Kidney epithelial cell (primary cell): ENCODE measurements around the gene ARHGAP31. TPM values are rescaled to one million over a fixed set of nuclear protein-coding genes. Genes with fewer than 3 reads are reported as not detected.

ENCODE experiments used
- DNase-seq: peaks from one replicate; pipeline ENCODE4 v3.0.0-alpha.2; 2010; ENCODE audit warnings: low read depth
- H3K27me3 ChIP-seq: 2 replicates; pipeline ENCODE4 v1.6.0; 2011; ENCODE audit warnings: low read length; ENCODE audit not compliant: control insufficient read depth, insufficient read depth
- H3K36me3 ChIP-seq: 2 replicates; pipeline ENCODE4 v1.5.1; 2011; ENCODE audit warnings: low read length; ENCODE audit not compliant: control insufficient read depth, insufficient read depth
- H3K4me3 ChIP-seq: 2 replicates; pipeline ENCODE4 v1.5.1; 2011; ENCODE audit warnings: low read depth, mild to moderate bottlenecking, control low read depth, low read length
- CTCF ChIP-seq: IDR thresholded peaks from 2 replicates; pipeline ENCODE4 v1.5.1; 2011; ENCODE audit warnings: mild to moderate bottlenecking, moderate library complexity, low read length, control low read depth, inconsistent platforms; ENCODE audit not compliant: insufficient read depth, poor library complexity, severe bottlenecking
- total RNA-seq: library from RNA; depleted of rRNA; stranded (reverse); fragments of >200 nt; gene quantifications from 2 replicates; pipeline ENCODE4 v1.2.3, GENCODE V29; 2015

Gene ARHGAP31
- total RNA-seq, 1 donor from 2014 or later: 18.5 TPM

DNA sequence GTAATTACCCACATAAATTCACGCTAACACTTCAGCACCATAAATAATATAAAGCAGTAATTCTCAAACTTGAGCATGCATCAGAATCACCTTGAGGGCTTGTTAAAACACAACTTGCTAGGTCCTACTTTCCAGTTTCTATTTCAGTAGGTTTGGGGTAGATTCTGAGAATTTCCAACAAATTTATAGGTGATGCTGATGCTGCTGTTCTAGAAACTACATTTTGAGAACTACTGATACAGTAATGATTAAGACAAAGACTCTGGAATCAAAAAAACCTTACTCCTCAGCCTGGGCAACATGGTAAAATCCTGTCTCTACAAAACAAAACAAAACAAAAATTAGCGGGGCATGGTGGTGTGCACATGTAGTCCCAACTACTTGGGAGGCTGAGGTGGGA, 150.4 kb downstream of the ARHGAP31 start:
- H3K36me3 ChIP-seq: no peaks in the 10 kb centered on the region
- TF ChIP-seq CTCF: no peak
- H3K27me3 ChIP-seq: no peaks in the 10 kb centered on the region
- no peak for DNase-seq
- H3K4me3 ChIP-seq: no peak overlapping the region

DNA sequence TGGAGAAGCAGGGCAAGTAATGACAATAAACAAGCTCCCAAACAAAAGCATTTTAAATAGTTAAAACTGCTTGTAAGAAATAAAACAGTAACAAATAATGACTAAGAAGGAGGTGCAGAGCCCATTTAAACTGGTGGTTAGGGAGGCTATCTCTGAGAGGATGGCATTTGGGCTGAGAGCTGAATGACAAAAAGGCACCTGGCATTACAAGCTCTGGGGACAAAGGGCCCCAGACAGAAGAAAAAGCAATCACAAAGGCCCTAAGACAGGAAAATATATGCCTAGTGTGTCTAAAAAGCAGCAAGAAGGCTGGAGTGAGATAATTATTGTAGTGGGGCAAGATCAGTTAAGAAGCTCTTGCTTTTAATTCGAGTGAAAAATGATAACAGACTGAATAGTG, 159.6 kb downstream of the ARHGAP31 start:
- no peaks in the 10 kb centered on the region for H3K36me3 ChIP-seq
- H3K27me3 ChIP-seq: no peaks in the 10 kb centered on the region
- no peak overlapping the region for H3K4me3 ChIP-seq
- no peak for TF ChIP-seq CTCF
- no peak for DNase-seq

GRCh38 chr3:119456469-119456868, 162.3 kb downstream of the ARHGAP31 start:
- Histone ChIP-seq H3K36me3 (no peaks in the 10 kb centered on the region), H3K27me3 (no peaks in the 10 kb centered on the region), H3K4me3 (no peak overlapping the region)
- DNase-seq: no peak
- TF ChIP-seq CTCF: no peak

DNA sequence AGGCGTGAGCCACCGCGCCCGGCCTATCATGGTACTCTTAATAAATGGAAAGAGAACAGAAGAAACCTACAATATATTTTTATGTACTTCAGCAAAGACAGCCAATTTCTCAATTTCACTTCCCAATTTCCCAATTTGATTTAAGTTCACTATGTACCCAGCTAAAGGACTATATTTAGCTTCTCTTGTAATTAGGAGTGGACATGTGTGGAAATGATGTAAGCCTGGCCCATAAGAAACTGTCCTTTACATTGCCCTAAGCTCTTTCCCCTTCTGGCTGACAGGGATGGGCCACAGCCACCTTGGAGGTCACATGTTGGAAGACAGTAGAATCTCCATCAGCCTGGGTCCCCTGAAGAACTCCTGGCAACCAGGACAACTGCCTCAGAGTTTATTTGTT, 163.1 kb downstream of the ARHGAP31 start:
- no peaks in the 10 kb centered on the region for H3K36me3 ChIP-seq

GRCh38 chr3:119463171-119464169, 169.3 kb downstream of the ARHGAP31 start, which contains the start of gene TMEM39A:
Gene TMEM39A, minus strand, starts transcription at chr3:119463615. Its CDS starts 1,541 bp downstream, at chr3:119462074.
- Histone ChIP-seq H3K27me3 (no peaks in the 10 kb centered on the region), H3K36me3 (no peaks in the 10 kb centered on the region), H3K4me3 (peak within 1 kb of the TSS; percentile 93)
- TF ChIP-seq CTCF: no peak
- peak; percentile 88 for DNase-seq

More for the DNA sequence above, 163.1 kb downstream of the ARHGAP31 start:
- H3K27me3 ChIP-seq: no peaks in the 10 kb centered on the region
- DNase-seq: no peak
- no peak for TF ChIP-seq CTCF
- no peak overlapping the region for H3K4me3 ChIP-seq
